Endothelial cell (in vitro differentiated cells): ENCODE results near the gene GPR132. TPM values are rescaled to one million over a fixed set of nuclear protein-coding genes. Genes with fewer than 3 reads are reported as not detected.

ENCODE experiments used
- DNase-seq: peaks from one replicate; pipeline ENCODE4 v3.0.0; 2021; ENCODE audit warnings: low spot score
- H3K27ac Mint-ChIP-seq: one replicate; pipeline ENCODE4 v1.8.0; 2021; ENCODE audit warnings: mixed read lengths, inconsistent platforms; ENCODE audit not compliant: unreplicated experiment
- H3K27me3 Mint-ChIP-seq: one replicate; pipeline ENCODE4 v1.8.0; 2021; ENCODE audit warnings: mild to moderate bottlenecking, moderate library complexity, mixed read lengths, inconsistent platforms; ENCODE audit not compliant: unreplicated experiment
- H3K36me3 Mint-ChIP-seq: one replicate; pipeline ENCODE4 v1.8.0; 2021; ENCODE audit warnings: mild to moderate bottlenecking, low read depth, mixed read lengths, inconsistent platforms; ENCODE audit not compliant: unreplicated experiment
- H3K4me1 Mint-ChIP-seq: one replicate; pipeline ENCODE4 v1.8.0; 2021; ENCODE audit warnings: mild to moderate bottlenecking, mixed read lengths, inconsistent platforms; ENCODE audit not compliant: unreplicated experiment
- H3K4me3 Mint-ChIP-seq: one replicate; pipeline ENCODE4 v1.8.0; 2021; ENCODE audit warnings: mild to moderate bottlenecking, mixed read lengths, inconsistent platforms; ENCODE audit not compliant: unreplicated experiment
- H3K9me3 Mint-ChIP-seq: one replicate; pipeline ENCODE4 v1.8.0; 2021; ENCODE audit warnings: mixed read lengths, inconsistent platforms; ENCODE audit not compliant: unreplicated experiment
- total RNA-seq: library from RNA; stranded (reverse); fragmentation: NEBNext Ultra II Directional; extraction: Animal tissue kit (Norgen Biotek cat#: 25700); gene quantifications from one replicate; pipeline ENCODE4 v1.2.1, GENCODE V29; 2021; ENCODE audit not compliant: unreplicated experiment
- TF ChIP-seq, protein P1 (sequence below): fragments of 200-600 bp; sonication (generic); IDR thresholded peaks from one replicate; pipeline ENCODE4 v1.5.0; 2021; ENCODE audit warnings: antibody characterized with exemption; ENCODE audit not compliant: unreplicated experiment

Gene GPR132
- total RNA-seq, 1 donor from 2014 or later = not detected

DNA sequence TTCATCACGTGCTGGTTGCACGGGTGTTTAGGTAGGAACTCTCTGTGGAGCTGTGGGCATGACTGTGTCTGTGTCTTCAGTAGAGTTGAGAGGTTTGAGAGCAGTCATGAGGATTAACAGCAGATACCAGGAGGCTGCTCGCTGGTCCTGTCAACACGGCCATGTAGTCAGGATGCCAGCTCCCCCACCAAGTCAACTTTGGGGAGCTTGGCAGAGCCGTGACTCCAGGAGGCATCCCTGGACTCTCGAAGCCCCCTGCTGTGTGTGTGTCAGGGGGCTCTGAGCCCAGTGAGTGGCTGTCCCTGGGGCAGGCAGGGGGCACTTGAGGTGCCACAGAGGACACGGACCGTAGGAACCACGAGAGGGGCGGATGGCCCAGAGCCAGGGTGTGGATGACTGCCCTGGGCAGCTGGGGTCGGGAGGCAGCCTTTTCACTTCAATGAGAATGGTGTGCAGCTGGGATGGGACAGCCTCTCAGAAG is 7.2 kb upstream of the GPR132 start:
- TF ChIP-seq, protein P1, sequence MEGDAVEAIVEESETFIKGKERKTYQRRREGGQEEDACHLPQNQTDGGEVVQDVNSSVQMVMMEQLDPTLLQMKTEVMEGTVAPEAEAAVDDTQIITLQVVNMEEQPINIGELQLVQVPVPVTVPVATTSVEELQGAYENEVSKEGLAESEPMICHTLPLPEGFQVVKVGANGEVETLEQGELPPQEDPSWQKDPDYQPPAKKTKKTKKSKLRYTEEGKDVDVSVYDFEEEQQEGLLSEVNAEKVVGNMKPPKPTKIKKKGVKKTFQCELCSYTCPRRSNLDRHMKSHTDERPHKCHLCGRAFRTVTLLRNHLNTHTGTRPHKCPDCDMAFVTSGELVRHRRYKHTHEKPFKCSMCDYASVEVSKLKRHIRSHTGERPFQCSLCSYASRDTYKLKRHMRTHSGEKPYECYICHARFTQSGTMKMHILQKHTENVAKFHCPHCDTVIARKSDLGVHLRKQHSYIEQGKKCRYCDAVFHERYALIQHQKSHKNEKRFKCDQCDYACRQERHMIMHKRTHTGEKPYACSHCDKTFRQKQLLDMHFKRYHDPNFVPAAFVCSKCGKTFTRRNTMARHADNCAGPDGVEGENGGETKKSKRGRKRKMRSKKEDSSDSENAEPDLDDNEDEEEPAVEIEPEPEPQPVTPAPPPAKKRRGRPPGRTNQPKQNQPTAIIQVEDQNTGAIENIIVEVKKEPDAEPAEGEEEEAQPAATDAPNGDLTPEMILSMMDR = no peak
- H3K27ac Mint-ChIP-seq = no peak overlapping the region
- H3K4me3 Mint-ChIP-seq = no peak overlapping the region
- peaks cover 6% of the 10 kb centered on the region for H3K36me3 Mint-ChIP-seq
- DNase-seq = no peak
- H3K9me3 Mint-ChIP-seq = no peaks in the 10 kb centered on the region
- H3K4me1 Mint-ChIP-seq = peaks cover 3% of the 10 kb centered on the region
- peaks cover 10% of the 10 kb centered on the region for H3K27me3 Mint-ChIP-seq

DNA sequence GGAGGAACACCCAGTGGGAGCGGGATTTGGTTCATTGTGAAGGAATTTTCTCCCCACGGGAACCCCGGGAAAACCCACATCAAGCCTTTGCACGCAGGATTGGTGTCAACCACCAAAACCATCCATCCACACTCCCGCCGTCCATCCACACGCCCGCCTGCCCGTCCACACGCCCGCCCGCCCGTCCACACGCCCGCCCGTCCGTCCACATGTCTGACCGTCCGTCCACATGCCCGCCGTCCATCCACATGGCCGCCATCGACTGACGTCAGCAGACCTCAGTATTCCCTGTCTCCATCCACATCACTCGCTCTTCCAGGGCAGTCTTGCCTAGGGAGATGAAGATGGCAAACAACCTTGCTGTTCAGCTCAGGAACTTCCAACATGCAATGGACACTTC is 6.7 kb upstream of the GPR132 start:
- H3K27me3 Mint-ChIP-seq = peaks cover 8% of the 10 kb centered on the region
- TF ChIP-seq, protein P1 = no peak
- no peak overlapping the region for H3K4me3 Mint-ChIP-seq
- H3K27ac Mint-ChIP-seq = no peak overlapping the region
- DNase-seq = no peak
- peaks cover 3% of the 10 kb centered on the region for H3K4me1 Mint-ChIP-seq
- no peaks in the 10 kb centered on the region for H3K9me3 Mint-ChIP-seq
- peaks cover 3% of the 10 kb centered on the region for H3K36me3 Mint-ChIP-seq

DNA sequence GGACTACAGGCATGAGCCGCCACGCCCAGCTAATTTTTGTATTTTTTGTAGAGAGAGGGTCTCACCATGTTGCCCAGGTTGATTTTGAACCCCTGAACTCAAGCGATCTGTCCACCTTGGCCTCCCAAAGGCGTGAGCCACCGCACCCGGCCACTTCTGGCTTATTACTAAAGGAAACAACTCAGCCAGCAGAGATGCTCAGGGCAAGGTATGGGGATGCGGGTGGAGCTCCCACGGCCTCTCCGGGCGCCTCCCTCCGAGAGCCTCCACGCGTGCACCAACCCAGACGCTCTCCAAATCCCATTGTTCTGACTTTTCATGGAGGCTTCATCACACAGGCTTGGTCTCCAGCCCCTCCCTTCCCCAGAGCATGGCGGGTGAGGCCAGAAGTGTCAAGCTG is 6.1 kb upstream of the GPR132 start:
- peaks cover 3% of the 10 kb centered on the region for H3K36me3 Mint-ChIP-seq
- H3K27me3 Mint-ChIP-seq = peaks cover 8% of the 10 kb centered on the region
- H3K4me3 Mint-ChIP-seq = no peak overlapping the region

DNA sequence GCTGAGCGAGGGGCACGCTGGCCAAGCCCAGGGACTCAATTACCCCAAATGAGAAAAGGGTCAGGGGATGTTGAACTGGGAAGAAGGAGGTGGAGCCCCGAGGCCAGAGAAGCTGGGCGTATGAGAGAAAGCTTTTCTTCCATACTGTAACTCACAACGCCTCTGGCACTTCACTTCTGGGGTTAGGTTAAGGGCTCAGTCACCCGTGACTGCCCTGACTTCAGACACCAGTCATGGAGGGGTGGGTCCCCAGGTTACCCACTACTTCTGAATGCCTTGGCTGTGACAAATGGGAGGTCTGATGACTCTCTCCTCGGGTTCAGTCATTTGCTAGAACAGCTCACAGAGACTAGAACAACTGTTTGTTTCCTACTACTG is 5.5 kb upstream of the GPR132 start:
- Mint-ChIP-seq H3K9me3 (no peaks in the 10 kb centered on the region), H3K27ac (no peak overlapping the region), H3K4me3 (no peak overlapping the region), H3K4me1 (peaks cover 3% of the 10 kb centered on the region), H3K27me3 (peaks cover 8% of the 10 kb centered on the region), H3K36me3 (peaks cover 3% of the 10 kb centered on the region)
- DNase-seq = no peak
- TF ChIP-seq, protein P1 = no peak

More for the DNA sequence above, 6.1 kb upstream of the GPR132 start:
- TF ChIP-seq, protein P1 = no peak
- Mint-ChIP-seq H3K9me3 (no peaks in the 10 kb centered on the region), H3K27ac (no peak overlapping the region), H3K4me1 (peaks cover 3% of the 10 kb centered on the region)
- no peak for DNase-seq

DNA sequence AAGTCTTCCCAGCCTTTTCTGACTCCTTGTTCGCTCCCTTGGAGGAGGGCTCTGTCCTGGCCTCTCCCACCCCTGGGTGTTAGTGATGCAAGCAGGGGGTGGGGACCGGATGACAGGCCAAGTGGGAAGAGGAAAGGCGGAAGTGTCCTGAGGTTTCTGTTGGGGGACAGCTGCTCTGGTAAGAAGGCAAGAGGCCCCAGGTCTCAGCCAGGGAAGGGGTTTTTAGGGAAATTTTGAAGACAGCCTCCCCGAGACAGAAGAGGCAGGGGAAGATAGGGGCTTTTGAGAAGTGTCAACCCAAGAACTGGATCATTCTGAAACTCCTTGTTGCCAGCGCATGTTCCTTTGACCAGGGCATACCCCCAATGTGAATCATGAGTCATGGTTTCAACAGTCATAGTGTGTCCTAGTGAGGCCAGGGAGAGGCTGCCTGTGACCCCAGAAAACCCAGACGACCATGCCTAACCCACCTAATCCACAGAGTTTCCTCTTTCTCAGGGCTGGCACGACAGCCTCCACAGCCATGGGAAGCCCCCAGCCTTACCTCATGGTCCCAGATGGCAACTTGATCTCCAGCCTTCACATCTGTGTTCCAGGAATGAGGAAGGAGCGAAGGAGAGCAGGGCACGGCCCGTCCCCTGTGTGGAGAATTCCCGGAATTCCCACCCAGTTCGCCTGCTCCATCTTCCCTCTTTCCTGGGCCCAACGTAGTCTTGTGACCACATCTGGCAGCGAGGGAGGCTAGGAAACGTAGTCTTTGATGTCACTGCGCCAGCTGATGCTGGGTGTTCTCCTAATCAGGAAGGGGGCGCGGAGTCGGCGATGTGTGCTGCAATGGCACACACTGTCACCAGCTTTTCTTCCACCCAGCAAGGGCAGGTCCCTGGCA is 4.9 kb upstream of the GPR132 start:
- TF ChIP-seq, protein P1 = no peak
- DNase-seq = no peak
- H3K4me1 Mint-ChIP-seq = peaks cover 3% of the 10 kb centered on the region

More for the DNA sequence above, 4.9 kb upstream of the GPR132 start:
- Mint-ChIP-seq H3K36me3 (peaks cover 3% of the 10 kb centered on the region), H3K4me3 (no peak overlapping the region), H3K9me3 (no peaks in the 10 kb centered on the region), H3K27ac (no peak overlapping the region), H3K27me3 (peaks cover 8% of the 10 kb centered on the region)
